Measurements from ENCODE around the gene GRK3.

Gene GRK3

GRCh38 chr22:25629613-25630012 is 65.1 kb downstream of the GRK3 start:
- DNase-seq = no peak

- DNase-seq = no peak
Measured at GRCh38 chr22:25630447-25630846, 66.0 kb downstream of the GRK3 start.

GRCh38 chr22:25636323-25636722 is 71.8 kb downstream of the GRK3 start:
- no peak for DNase-seq

GRCh38 chr22:25637032-25637431 is 72.6 kb downstream of the GRK3 start:
- DNase-seq = no peak

GRCh38 chr22:25637672-25638071 is 73.2 kb downstream of the GRK3 start:
- DNase-seq = no peak

DNA sequence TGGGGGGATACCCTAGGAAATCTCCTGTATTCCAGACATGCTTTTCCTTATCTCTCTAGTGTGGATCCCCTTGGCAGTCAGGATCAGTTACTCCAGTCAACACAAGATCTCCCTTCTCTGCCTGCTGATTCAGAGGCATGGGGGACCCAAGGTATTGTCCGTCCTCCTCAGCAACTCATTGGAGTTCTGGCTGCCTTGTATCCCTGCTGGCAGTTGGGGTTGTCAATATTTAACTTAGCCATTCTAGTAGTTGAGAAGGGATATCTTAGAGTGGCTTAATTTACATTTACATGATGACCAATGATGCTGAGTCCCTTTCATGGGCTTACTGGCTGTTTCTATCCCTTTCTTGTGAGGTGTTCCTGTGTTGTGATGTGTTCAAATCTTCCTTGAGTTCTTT is 74.2 kb downstream of the GRK3 start:
- no peak for DNase-seq

DNA sequence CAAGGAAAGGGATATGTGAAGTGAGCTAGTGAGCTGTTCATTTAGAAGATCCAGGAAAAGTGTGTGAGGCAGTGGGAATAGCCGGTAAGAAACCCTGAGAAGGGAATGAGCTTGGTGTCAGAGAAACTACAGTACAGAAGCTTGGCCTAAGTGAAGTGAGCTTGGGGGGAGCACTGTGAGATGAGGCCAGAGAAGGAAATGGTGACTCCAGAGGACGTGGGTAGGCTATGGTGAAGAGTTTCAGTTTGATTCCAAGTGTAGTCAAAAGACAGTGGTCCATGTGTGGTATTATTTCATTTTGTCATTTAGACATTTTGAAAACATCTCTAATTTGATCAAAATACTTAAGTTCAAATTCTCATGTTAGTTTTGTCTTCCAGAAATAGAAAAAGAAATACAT is 77.2 kb downstream of the GRK3 start:
- no peak for DNase-seq

DNA sequence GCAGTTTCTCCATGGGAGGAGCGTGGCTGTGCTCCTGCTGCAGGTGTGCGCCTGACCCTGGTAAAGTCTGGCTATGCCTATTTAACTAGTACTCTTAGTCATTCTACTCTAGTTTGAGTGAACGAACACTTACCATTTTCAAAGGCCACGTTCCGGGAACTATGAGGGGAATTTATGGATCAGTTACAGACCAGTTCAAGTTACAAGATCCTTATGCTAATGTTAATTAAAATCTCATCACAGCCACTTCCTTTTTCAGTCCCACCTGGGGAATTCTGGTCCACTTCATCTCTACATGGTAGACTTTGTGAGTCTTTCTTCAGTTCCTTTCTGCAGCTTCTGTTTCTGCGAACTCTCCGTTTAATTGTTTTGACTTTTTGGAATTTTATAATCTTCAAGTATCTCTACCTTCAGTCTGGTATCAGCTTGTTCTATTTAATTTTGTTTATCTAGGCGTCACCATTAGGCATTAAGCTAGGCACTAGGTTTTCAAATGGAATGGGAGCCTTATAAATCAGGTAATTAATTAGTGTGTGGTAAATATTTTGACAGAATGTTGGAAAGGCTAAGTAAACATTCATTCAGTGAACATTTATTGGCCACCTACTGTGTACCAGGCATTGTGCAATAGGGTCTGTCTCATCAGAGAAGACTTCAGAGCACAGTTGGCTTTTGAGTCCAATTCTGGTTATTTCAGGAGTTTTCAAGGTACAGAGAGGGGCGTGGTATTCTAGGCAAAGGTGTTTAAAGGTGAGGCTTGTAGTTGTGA is 78.9 kb downstream of the GRK3 start:
- DNase-seq = no peak

DNA sequence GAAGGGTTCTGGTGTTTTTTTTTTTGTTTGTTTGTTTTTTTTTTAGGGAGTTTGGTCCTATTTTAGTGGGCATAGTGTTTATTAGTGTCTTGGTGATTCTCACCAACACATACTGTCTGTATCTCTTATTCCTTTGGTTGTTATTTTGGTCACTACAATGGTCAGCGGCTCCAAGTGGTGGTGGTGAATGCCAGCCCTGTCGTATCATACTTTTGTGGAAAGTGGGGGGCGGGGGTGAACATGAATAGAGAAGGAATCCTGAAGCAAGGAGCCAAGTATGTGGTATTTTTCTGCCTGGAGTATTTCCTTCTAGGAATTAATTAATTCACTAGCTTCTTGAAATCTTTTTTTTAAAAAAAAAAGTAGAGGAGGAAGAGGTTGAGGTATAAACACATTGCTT is 79.6 kb downstream of the GRK3 start:
- no peak for DNase-seq

DNA sequence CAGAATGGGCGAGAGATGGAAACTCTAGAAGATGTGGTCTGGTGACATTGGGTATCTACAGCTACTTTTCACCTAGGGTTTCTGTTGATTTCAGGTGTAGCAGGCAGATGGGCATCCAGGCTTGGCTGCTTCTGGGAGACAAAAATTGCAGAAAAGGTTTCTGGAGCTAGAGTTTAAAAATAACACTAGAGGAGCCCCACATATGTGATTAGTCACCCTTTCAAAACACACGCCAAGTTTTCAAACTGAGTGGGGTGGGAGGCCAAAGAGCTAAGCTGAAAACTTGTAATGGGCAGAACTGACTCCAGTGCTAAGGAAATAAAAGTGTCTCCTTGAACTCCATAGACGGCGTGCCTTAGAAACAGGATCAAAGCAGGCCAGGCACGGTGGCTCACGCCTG is 80.8 kb downstream of the GRK3 start:
- DNase-seq = no peak

GRCh38 chr22:25645964-25646363 is 81.5 kb downstream of the GRK3 start:
- DNase-seq = no peak

GRCh38 chr22:25650833-25651232 is 86.4 kb downstream of the GRK3 start:
- no peak for DNase-seq

DNA sequence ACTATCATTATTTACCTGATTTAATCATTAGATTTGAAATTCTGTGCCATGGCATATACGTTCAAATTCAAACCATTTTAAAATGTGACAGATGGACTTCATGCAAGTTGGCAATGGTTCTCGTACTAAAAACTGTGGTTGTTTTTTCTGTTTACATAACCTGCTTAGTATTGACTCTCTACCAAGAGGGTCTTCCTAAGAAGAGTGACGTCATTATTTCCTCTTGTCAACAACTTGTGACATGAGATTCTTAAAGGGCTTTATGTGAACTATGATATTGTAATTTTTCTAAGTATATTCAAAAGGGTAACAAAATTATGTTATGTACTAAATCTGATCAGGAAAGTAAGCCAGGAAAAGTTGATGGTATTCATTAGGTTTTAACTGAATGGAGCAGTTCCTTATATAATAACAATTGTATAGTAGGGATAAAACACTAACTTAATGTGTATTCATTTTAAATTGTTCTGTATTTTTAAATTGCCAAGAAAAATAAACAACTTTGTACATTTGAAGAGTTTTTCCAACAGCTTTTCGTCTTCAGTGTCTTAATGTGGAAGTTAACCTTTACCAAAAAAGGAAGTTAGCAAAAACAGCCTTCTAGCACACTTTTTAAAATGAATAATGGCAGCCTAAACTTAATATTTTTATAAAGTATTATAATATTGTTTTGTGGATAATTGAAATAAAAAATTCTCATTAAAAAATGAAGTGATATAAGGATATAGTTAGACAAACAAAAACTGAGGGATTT is 87.0 kb downstream of the GRK3 start:
- DNase-seq = no peak

GRCh38 chr22:25654676-25655075 is 90.2 kb downstream of the GRK3 start:
- DNase-seq = no peak

- DNase-seq = no peak
Measured at GRCh38 chr22:25655371-25655935, 91.0 kb downstream of the GRK3 start.

GRCh38 chr22:25656724-25657123 is 92.2 kb downstream of the GRK3 start:
- DNase-seq = no peak

- no peak for DNase-seq
Measured at GRCh38 chr22:25658633-25659032, 94.2 kb downstream of the GRK3 start.

DNA sequence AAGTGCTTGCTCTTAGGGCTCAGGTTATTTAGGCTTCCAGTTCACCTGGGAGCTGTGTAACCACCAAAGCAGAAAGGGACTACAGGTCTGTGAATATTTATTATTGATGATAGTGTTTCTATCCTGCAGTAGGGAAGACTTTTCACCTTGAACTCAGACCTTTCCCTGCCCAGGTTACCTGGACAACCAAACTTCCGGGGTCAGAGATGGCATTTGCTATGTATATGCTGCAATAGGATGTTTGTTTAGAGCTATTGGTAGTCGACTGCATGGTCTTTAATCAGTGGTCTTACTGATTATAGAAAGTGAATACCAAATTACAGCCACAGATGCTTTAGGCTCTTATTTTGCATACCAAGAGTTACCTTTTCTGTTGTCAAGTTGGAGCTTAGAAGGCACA is 94.9 kb downstream of the GRK3 start:
- DNase-seq = no peak

DNA sequence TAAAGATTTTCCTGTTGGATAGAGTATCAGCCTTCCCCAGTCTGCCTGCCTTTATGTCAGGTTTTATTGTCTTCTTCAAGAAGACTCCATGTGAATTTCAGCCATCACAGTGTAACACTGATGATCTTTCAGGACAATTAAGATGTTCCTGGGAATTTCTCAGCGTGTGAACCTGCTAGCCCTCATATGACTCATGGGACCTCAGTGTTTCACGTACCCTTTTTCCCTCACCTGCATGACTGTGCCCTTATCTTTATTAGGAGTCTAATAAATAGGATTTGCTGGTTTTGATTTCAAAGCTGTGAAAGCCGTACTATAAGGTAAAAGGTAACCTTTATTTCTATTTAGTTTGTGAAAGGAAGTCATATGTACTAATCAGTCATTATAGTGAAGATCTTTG is 95.9 kb downstream of the GRK3 start:
- DNase-seq = no peak

- DNase-seq = no peak
Measured at GRCh38 chr22:25661073-25661472, 96.6 kb downstream of the GRK3 start.

- DNase-seq = no peak
Measured at GRCh38 chr22:25663654-25664053, 99.2 kb downstream of the GRK3 start.

DNA sequence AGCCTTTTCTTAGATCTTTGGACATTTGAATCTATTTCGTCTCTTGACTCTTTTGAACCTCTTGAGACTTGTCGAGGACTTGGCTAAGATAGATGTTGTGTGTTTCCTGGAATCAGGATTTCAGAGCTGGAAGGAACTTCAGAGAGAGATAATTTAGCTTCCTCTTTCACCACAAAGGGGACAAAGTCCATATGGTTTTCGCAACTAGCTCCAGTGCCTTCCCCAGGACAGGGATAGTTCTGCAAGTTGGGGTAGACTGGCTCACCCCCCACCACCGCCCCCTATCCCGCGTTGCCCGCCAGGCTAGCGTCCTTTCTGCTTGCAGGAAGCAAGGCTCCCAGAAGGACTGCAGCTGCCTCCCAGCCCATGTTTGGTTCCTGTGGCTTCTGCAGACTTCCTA is 101.8 kb downstream of the GRK3 start:
- no peak for DNase-seq

DNA sequence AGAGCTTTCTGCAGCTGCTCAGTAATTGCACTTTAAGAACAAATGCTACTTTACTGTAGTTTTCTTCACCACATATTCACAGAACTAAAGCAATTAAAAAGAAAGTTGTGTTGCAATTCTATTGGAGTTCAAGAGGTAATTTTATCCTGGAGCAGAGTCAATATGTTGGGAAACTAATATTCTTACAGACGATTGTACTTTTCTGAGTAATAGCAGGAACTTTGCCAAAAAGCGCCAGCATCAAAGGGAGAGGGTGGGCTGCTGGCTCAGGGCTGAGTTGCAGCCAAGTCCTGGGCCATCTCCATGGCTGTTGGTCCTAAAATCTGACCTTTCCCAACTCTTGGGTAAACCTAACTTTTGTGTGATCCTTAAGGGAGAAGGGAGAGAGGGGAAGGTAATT is 104.0 kb downstream of the GRK3 start:
- DNase-seq = no peak
